ENCODE results near the gene ARHGAP24.
"Not testable (repeated sequence)": the region's sequence is repeated elsewhere in the genome, so short reads cannot be mapped to it uniquely, and the experiment has no call there.

DNA sequence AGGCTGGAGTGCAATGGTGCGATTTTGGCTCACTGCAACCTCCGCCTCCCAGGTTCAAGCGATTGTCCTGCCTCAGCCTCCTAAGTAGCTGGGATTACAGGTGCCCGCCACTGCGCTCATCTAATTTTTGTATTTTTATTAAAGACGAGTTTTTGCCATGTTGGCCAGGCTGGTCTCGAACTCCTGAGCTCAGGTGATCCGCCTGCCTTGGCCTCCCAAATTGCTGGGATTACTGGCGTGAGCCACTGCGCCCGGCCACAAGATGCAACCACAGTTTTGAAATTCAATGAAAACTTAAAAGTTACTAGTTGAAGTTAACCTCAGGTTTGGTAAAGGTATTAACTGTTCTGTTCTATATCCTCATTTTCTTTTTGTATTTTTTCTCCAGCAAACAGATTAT is 427.7 kb downstream of the ARHGAP24 start:
- TF ChIP-seq, protein P1, sequence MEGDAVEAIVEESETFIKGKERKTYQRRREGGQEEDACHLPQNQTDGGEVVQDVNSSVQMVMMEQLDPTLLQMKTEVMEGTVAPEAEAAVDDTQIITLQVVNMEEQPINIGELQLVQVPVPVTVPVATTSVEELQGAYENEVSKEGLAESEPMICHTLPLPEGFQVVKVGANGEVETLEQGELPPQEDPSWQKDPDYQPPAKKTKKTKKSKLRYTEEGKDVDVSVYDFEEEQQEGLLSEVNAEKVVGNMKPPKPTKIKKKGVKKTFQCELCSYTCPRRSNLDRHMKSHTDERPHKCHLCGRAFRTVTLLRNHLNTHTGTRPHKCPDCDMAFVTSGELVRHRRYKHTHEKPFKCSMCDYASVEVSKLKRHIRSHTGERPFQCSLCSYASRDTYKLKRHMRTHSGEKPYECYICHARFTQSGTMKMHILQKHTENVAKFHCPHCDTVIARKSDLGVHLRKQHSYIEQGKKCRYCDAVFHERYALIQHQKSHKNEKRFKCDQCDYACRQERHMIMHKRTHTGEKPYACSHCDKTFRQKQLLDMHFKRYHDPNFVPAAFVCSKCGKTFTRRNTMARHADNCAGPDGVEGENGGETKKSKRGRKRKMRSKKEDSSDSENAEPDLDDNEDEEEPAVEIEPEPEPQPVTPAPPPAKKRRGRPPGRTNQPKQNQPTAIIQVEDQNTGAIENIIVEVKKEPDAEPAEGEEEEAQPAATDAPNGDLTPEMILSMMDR (conservative IDR thresholded peaks at IDR 0.05): not testable (repeated sequence)
- not testable (repeated sequence) for TF ChIP-seq ZFX (IDR thresholded peaks at IDR 0.05)
